Measurements from ENCODE around the gene C2orf49. TPM values are rescaled to one million over a fixed set of nuclear protein-coding genes. Genes with fewer than 3 reads are reported as not detected.

C2orf49 gene
- 16.3 and 19.6 TPM in 2 replicates for total RNA-seq
- polyA plus RNA-seq = 13.5 and 16.9 TPM in 2 replicates

DNA sequence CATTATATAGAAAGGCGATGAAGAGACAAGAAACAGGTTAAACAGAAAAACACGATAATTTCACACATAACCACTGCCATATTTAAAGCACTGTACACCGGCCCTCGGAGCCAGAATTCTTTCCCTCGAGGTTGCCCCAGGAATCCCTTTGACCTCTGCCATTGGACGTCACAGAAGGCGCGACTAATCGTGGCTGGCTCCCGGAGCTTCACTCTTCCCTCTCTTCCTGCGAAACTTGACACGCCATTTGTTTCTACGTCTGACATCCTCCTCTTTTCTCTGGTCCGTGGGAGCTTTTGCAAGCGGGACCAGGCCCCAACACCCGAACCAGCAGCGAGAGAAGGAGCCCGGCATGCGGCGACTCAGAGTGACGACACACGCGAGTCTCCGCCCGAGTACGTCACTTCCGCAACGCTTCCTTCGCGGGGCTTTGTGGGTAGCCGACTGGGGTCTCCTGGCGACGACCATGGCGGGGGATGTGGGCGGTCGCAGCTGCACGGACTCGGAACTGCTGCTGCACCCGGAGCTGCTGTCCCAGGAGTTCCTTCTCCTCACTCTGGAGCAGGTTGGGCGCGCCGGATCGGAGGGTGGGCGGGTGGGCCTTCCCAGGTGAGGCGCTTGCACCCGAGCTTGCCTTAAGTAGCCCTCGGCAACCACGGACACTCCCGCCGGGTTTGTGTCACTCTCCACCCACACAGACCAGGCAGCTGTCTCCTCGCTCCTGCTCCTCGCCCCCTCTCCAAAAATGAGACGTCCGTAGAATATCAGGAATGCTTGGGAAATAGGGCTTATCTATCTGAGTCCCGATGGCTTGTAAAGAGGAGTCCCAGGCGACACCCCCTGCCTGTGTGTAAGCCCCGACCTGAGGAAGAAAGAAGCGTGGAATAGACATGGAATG is at the start of gene C2orf49:
TSS of gene C2orf49 (plus strand) at position 419 of the 898 bp plus-strand sequence. CDS start at position 467, 48 bp downstream.
- WGBS (ENCODE audit: low lambda C conversion rate, missing lambda C conversion rate) = under 1% methylated on average over 55 of the region's 58 CpGs
- no peaks in the 10 kb centered on the region for H3K9me3 ChIP-seq (ENCODE audit: low read depth)
- H3K4me1 ChIP-seq (ENCODE audit: insufficient read depth) = peaks cover 17% of the 10 kb centered on the region
- H3K9me2 ChIP-seq (replicated peaks; ENCODE audit: insufficient read depth) = no peaks in the 10 kb centered on the region
- H4K20me1 ChIP-seq (ENCODE audit: insufficient read depth, poor library complexity, severe bottlenecking) = no peaks in the 10 kb centered on the region
- DNase-seq (ENCODE audit: low spot score) = peak; percentile 94
- H3K27me3 ChIP-seq = no peaks in the 10 kb centered on the region
- TF ChIP-seq, protein P1, sequence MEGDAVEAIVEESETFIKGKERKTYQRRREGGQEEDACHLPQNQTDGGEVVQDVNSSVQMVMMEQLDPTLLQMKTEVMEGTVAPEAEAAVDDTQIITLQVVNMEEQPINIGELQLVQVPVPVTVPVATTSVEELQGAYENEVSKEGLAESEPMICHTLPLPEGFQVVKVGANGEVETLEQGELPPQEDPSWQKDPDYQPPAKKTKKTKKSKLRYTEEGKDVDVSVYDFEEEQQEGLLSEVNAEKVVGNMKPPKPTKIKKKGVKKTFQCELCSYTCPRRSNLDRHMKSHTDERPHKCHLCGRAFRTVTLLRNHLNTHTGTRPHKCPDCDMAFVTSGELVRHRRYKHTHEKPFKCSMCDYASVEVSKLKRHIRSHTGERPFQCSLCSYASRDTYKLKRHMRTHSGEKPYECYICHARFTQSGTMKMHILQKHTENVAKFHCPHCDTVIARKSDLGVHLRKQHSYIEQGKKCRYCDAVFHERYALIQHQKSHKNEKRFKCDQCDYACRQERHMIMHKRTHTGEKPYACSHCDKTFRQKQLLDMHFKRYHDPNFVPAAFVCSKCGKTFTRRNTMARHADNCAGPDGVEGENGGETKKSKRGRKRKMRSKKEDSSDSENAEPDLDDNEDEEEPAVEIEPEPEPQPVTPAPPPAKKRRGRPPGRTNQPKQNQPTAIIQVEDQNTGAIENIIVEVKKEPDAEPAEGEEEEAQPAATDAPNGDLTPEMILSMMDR (IDR thresholded peaks at IDR 0.05; ENCODE audit: poor library complexity) = no peak
- TF ChIP-seq EZH2 (IDR thresholded peaks at IDR 0.05; ENCODE audit: borderline replicate concordance) (no peak), EZH2phosphoT487 (IDR thresholded peaks at IDR 0.05; ENCODE audit: low read depth, severe bottlenecking, unreplicated experiment) (no peak)
- peak within 1 kb of the TSS; percentile 90 for H3K4me2 ChIP-seq
- H3K4me3 ChIP-seq = peak within 1 kb of the TSS; percentile 49
- no peaks in the 10 kb centered on the region for H3K36me3 ChIP-seq (replicated peaks; ENCODE audit: insufficient read depth, low read depth)
- peak within 1 kb of the TSS; percentile 98 for H3K27ac ChIP-seq
- H3K79me2 ChIP-seq = peaks cover 49% of the 10 kb centered on the region
- peak within 1 kb of the TSS; percentile 77 for H2AFZ ChIP-seq

DNA sequence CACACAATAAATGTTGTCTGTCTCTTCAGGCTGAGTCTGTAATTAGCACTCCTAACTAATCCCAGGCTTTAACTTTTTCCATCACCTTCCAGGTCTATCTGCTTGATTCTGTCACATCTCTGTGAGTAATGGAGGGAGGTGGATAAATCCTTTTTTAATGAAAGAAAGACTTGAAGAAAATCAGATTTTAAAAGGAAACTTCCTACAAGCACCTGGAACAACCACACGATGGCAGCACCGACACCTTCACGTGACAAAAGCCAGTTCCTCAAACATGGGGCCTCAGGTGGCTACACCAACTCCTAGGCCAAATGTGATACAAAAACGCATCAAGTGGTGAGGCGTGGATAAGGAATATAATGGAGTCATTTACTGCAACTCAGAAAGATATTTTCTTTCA is 49.6 kb upstream of the C2orf49 start:
- DNase-seq (ENCODE audit: low spot score) = peak; percentile 46
- no peaks in the 10 kb centered on the region for H3K9me2 ChIP-seq (replicated peaks; ENCODE audit: insufficient read depth)
- H3K79me2 ChIP-seq = no peaks in the 10 kb centered on the region
- H3K4me1 ChIP-seq (ENCODE audit: insufficient read depth) = no peaks in the 10 kb centered on the region
- H3K9me3 ChIP-seq (ENCODE audit: low read depth) = no peaks in the 10 kb centered on the region
- H2AFZ ChIP-seq = no peak overlapping the region
- 69% methylated on average over 5 of the region's 5 CpGs for WGBS (ENCODE audit: low lambda C conversion rate, missing lambda C conversion rate)
- no peak overlapping the region for H3K27ac ChIP-seq
- H3K4me2 ChIP-seq = no peak overlapping the region
- no peak overlapping the region for H3K4me3 ChIP-seq
- TF ChIP-seq EZH2phosphoT487 (IDR thresholded peaks at IDR 0.05; ENCODE audit: low read depth, severe bottlenecking, unreplicated experiment) (no peak), EZH2 (IDR thresholded peaks at IDR 0.05; ENCODE audit: borderline replicate concordance) (no peak)
- TF ChIP-seq, protein P1 (IDR thresholded peaks at IDR 0.05; ENCODE audit: poor library complexity) = peak; percentile 48
- no peaks in the 10 kb centered on the region for H3K27me3 ChIP-seq
- H3K36me3 ChIP-seq (replicated peaks; ENCODE audit: insufficient read depth, low read depth) = no peaks in the 10 kb centered on the region
- no peaks in the 10 kb centered on the region for H4K20me1 ChIP-seq (ENCODE audit: insufficient read depth, poor library complexity, severe bottlenecking)

DNA sequence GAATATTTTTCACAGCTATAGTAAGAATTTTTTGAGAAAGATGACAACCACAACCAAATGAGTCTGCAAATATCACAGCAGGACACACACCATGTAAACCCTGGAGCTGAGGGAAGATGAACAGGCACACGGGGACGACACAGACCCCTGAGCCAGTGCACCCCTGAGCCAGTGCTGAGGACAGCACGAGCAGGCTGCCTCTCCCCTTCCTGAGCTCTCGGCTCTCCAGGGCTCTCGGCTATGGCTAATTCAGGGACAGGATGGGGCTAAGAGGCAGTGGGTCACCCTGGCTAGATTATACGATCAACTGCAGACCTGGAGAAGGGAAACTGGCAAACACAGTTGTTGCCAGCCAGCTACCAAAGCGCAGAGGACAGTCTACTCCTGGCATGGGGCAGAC is 49.2 kb upstream of the C2orf49 start:
- Histone ChIP-seq H2AFZ (no peak overlapping the region), H3K9me2 (replicated peaks; ENCODE audit: insufficient read depth) (no peaks in the 10 kb centered on the region), H3K79me2 (no peaks in the 10 kb centered on the region), H3K27me3 (no peaks in the 10 kb centered on the region), H3K36me3 (replicated peaks; ENCODE audit: insufficient read depth, low read depth) (no peaks in the 10 kb centered on the region), H4K20me1 (ENCODE audit: insufficient read depth, poor library complexity, severe bottlenecking) (no peaks in the 10 kb centered on the region), H3K4me1 (ENCODE audit: insufficient read depth) (no peaks in the 10 kb centered on the region), H3K4me2 (no peak overlapping the region), H3K4me3 (no peak overlapping the region), H3K9me3 (ENCODE audit: low read depth) (no peaks in the 10 kb centered on the region), H3K27ac (no peak overlapping the region)
- WGBS (ENCODE audit: low lambda C conversion rate, missing lambda C conversion rate) = 92% methylated on average over 7 of the region's 7 CpGs
- TF ChIP-seq EZH2phosphoT487 (IDR thresholded peaks at IDR 0.05; ENCODE audit: low read depth, severe bottlenecking, unreplicated experiment) (no peak), EZH2 (IDR thresholded peaks at IDR 0.05; ENCODE audit: borderline replicate concordance) (no peak)
- TF ChIP-seq, protein P1 (IDR thresholded peaks at IDR 0.05; ENCODE audit: poor library complexity) = no peak
- DNase-seq (ENCODE audit: low spot score) = no peak

All from hepatocyte (in vitro differentiated cells).